K562 (cell line): Measurements from ENCODE around the gene CYB5D1. TPM values are rescaled to one million over a fixed set of nuclear protein-coding genes. Genes with fewer than 3 reads are reported as not detected.

Source experiments
- ELF4 ChIP-seq: fragments of 450-650 bp; formaldehyde crosslinking; IDR thresholded peaks from 2 replicates; pipeline ENCODE4 v1.4.0; 2022; ENCODE audit warnings: missing genetic modification characterization
- FOXK2 ChIP-seq, 2 experiments: fragments of 450-650 bp; IDR thresholded peaks in 1 of 2; conservative IDR thresholded peaks in 1 of 2; 2 replicates each; pipeline ENCODE4 v1.6.1; 2016; ENCODE audit warnings: low read depth in 2 of 2, mild to moderate bottlenecking in 1 of 2
- MXI1 ChIP-seq: IDR thresholded peaks from 2 replicates; pipeline ENCODE4 v1.6.1; 2011; ENCODE audit warnings: low read depth, mild to moderate bottlenecking, improper control_type of control experiment, low read length
- NEUROD1 ChIP-seq: fragments of 150-350 bp; IDR thresholded peaks from 2 replicates; pipeline ENCODE4 v1.6.1; 2014; ENCODE audit warnings: borderline replicate concordance, low read length, low read depth; ENCODE audit not compliant: partially characterized antibody
- RUNX1 ChIP-seq: sonication (generic); IDR thresholded peaks from 2 replicates; pipeline ENCODE4 v1.6.1; 2016; ENCODE audit warnings: antibody characterized with exemption, low read depth
- ZNF3 ChIP-seq: fragments of 250-450 bp; sonication (Bioruptor Pico); IDR thresholded peaks from 2 replicates; pipeline ENCODE4 v1.5.0; 2021; ENCODE audit warnings: mild to moderate bottlenecking, moderate library complexity
- polyA plus RNA-seq, 8 experiments: library from polyadenylated mRNA; depleted of rRNA in 4 of 8; stranded (reverse) in 5 of 8; unstranded in 3 of 8; fragments of >200 nt; fragmentation: Nextera tagmentation in 2 of 8; fragmentation: Illumina TruSeq in 1 of 8; extraction: Ambion mirVana in 2 of 8; extraction: Trizol in 1 of 8; gene quantifications; 2 replicates each; pipeline versions ENCODE4 v1.2.1 to v1.2.3, GENCODE V29; 2011 to 2014; ENCODE audit warnings: inconsistent platforms in 1 of 8, missing spikeins in 1 of 8
- total RNA-seq, 7 experiments: library from RNA; depleted of rRNA in 6 of 7; stranded (reverse); fragments of >200 nt in 6 of 7; fragmentation: Illumina TruSeq in 2 of 7; extraction: Trizol in 2 of 7; gene quantifications; 2 replicates each; pipeline versions ENCODE4 v1.2.1 to v1.2.3, GENCODE V29; 2011 to 2021; ENCODE audit warnings: low replicate concordance in 1 of 7
- TF ChIP-seq, protein P1 (sequence below): fragments of 450-650 bp; IDR thresholded peaks from 2 replicates; pipeline ENCODE4 v1.6.1; 2014; ENCODE audit warnings: low read depth, mild to moderate bottlenecking, moderate library complexity, borderline replicate concordance
- TF ChIP-seq, protein P2 (sequence below), 2 experiments: fragments of 450-650 bp; IDR thresholded peaks; 2 replicates each; pipeline ENCODE4 v1.6.1; 2016; ENCODE audit warnings: mild to moderate bottlenecking in 2 of 2, borderline replicate concordance in 1 of 2, low read depth in 1 of 2, moderate library complexity in 1 of 2
- TF ChIP-seq, protein P3 (sequence below), 2 experiments: fragments of 150-350 bp in 1 of 2; IDR thresholded peaks; 2 replicates each; pipeline ENCODE4 v1.6.1; 2012 to 2016; ENCODE audit warnings: low read depth in 2 of 2, low read length in 2 of 2, mild to moderate bottlenecking in 1 of 2, moderate library complexity in 1 of 2
- TF ChIP-seq, protein P4 (sequence below): fragments of 250-450 bp; sonication (Bioruptor Pico); IDR thresholded peaks from 2 replicates; pipeline ENCODE4 v1.8.0; 2021; ENCODE audit warnings: borderline replicate concordance, mild to moderate bottlenecking, moderate library complexity; ENCODE audit not compliant: poor library complexity, severe bottlenecking

CYB5D1 gene
- total and polyA plus RNA-seq, 9 of the 15 experiments (the other 6 are each of a cell fraction or from before 2014, with no cell fraction given): 2.4 to 7.9 (median 5.7) TPM

DNA sequence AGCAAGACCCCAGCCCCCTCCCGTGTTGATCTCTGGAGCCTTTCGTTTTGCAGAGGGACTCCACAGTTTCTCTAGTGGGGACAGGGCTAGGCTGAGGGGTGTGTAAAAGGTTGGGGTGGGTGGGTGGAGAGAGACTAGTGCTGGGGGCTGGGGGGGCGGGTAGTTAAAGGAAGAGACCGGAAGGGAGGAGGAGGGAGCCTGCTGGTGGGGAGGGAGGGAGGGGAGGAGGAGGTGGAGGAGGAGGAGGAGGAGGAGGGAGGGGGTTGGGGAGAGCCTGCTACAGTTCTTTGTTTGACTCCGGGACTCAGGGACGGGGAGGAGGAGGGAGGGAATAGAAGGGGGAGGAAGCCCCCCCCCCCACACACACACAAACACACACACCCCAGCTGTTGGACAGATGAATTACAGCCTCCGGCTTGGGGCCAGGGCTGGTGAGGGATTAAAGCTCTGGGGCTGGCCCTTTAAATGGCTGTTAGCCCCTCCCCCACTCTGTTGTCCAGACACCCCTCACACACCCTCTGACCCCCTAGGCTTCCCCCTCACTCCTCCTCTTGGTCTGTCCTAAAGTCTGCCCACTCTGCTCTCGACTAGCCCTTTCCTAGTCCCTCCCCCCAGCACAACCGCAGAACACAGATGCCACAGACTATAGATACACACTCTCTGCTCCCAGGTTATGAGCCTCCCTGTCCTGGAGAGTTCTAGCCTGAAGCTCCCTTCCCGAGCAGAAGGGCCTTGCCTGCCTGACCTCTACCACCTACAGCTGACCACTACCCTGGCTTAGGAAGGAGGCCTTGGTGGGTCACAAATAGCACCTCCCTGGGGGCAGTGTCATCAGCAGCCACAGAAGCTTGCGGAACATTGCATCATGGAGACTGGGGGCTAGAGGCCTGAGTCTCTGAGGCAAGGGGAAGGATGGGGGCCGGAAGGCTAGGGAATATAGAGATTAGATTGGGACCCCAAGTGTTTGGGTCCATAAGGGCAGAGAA, 19.4 kb upstream of the CYB5D1 start (continued):
- TF ChIP-seq, protein P1, sequence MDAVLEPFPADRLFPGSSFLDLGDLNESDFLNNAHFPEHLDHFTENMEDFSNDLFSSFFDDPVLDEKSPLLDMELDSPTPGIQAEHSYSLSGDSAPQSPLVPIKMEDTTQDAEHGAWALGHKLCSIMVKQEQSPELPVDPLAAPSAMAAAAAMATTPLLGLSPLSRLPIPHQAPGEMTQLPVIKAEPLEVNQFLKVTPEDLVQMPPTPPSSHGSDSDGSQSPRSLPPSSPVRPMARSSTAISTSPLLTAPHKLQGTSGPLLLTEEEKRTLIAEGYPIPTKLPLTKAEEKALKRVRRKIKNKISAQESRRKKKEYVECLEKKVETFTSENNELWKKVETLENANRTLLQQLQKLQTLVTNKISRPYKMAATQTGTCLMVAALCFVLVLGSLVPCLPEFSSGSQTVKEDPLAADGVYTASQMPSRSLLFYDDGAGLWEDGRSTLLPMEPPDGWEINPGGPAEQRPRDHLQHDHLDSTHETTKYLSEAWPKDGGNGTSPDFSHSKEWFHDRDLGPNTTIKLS: 0 out of 2 replicates have a peak, but pooled peaks have one; percentile 22
- TF ChIP-seq, protein P2, sequence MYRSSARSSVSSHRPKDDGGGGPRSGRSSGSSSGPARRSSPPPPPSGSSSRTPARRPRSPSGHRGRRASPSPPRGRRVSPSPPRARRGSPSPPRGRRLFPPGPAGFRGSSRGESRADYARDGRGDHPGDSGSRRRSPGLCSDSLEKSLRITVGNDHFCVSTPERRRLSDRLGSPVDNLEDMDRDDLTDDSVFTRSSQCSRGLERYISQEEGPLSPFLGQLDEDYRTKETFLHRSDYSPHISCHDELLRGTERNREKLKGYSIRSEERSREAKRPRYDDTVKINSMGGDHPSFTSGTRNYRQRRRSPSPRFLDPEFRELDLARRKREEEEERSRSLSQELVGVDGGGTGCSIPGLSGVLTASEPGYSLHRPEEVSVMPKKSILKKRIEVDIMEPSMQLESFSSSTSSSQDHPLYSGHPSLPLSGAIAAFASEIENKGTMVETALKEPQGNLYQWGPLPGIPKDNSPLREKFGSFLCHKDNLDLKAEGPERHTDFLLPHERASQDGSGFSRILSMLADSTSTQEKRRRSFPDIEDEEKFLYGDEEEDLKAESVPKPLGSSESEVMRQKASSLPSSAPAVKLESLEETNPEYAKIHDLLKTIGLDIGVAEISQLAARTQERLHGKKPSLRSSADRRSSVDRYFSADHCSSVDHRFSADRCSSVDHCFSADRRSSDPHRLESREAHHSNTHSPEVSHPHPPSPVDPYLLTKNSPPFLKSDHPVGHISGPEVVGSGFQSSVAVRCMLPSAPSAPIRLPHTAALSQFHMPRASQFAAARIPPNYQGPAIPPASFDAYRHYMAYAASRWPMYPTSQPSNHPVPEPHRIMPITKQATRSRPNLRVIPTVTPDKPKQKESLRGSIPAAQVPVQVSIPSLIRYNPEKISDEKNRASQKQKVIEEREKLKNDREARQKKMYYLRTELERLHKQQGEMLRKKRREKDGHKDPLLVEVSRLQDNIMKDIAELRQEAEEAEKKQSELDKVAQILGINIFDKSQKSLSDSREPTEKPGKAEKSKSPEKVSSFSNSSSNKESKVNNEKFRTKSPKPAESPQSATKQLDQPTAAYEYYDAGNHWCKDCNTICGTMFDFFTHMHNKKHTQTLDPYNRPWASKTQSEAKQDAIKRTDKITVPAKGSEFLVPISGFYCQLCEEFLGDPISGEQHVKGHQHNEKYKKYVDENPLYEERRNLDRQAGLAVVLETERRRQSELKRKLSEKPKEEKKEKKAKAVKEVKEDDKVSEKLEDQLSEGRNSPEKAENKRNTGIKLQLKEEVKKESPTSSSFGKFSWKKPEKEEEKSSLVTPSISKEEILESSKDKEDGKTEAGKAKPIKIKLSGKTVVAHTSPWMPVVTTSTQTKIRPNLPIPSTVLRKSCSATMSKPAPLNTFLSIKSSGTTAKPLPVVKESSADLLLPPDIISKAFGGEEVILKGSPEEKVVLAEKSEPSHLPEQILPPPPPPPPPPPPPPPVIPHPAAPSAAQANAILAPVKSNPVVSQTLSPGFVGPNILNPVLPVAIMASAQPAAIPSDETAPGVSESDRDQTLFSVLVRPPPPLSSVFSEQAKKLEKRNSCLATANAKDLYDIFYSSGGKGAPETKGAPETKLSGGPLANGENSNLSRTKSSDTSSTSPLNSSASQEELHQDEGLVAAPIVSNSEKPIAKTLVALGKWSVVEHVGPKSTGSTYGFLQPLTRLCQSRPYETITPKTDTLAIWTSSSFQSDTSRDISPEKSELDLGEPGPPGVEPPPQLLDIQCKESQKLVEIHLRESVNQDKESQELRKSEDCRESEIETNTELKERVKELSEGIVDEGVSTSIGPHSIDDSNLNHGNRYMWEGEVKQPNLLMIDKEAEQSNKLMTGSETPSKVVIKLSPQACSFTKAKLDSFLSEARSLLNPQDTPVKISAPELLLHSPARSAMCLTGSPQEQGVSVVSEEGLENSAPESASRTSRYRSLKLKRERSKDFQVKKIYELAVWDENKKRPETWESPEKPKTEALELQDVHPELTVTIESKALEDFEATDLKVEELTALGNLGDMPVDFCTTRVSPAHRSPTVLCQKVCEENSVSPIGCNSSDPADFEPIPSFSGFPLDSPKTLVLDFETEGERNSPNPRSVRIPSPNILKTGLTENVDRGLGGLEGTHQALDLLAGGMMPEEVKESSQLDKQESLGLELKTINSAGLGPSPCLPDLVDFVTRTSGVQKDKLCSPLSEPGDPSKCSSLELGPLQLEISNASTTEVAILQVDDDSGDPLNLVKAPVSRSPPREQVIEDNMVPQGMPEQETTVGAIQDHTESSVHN (IDR thresholded peaks at IDR 0.05; ENCODE audit: borderline replicate concordance in 1 of 2, low read depth in 1 of 2): peak in 1 of 2 experiments; percentile 75; a peak in 2 of 4 replicates
- TF ChIP-seq ZNF3 (no peak), FOXK2 (conservative IDR thresholded peaks at IDR 0.05 in 1 of 2, IDR thresholded peaks at IDR 0.05 in 1 of 2; ENCODE audit: low read depth in 2 of 2) (no peak), ELF4 (CRISPR knock-in tag) (no peak), NEUROD1 (no peak), MXI1 (no peak), RUNX1 (no peak)
- TF ChIP-seq, protein P3, sequence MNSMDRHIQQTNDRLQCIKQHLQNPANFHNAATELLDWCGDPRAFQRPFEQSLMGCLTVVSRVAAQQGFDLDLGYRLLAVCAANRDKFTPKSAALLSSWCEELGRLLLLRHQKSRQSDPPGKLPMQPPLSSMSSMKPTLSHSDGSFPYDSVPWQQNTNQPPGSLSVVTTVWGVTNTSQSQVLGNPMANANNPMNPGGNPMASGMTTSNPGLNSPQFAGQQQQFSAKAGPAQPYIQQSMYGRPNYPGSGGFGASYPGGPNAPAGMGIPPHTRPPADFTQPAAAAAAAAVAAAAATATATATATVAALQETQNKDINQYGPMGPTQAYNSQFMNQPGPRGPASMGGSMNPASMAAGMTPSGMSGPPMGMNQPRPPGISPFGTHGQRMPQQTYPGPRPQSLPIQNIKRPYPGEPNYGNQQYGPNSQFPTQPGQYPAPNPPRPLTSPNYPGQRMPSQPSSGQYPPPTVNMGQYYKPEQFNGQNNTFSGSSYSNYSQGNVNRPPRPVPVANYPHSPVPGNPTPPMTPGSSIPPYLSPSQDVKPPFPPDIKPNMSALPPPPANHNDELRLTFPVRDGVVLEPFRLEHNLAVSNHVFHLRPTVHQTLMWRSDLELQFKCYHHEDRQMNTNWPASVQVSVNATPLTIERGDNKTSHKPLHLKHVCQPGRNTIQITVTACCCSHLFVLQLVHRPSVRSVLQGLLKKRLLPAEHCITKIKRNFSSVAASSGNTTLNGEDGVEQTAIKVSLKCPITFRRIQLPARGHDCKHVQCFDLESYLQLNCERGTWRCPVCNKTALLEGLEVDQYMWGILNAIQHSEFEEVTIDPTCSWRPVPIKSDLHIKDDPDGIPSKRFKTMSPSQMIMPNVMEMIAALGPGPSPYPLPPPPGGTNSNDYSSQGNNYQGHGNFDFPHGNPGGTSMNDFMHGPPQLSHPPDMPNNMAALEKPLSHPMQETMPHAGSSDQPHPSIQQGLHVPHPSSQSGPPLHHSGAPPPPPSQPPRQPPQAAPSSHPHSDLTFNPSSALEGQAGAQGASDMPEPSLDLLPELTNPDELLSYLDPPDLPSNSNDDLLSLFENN (IDR thresholded peaks at IDR 0.05; ENCODE audit: low read depth in 2 of 2, low read length in 2 of 2): no peak
- TF ChIP-seq, protein P4, sequence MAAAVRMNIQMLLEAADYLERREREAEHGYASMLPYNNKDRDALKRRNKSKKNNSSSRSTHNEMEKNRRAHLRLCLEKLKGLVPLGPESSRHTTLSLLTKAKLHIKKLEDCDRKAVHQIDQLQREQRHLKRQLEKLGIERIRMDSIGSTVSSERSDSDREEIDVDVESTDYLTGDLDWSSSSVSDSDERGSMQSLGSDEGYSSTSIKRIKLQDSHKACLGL (CRISPR knock-in tag): no peak
